Measurements from ENCODE around the gene SEMA6B.

DNA sequence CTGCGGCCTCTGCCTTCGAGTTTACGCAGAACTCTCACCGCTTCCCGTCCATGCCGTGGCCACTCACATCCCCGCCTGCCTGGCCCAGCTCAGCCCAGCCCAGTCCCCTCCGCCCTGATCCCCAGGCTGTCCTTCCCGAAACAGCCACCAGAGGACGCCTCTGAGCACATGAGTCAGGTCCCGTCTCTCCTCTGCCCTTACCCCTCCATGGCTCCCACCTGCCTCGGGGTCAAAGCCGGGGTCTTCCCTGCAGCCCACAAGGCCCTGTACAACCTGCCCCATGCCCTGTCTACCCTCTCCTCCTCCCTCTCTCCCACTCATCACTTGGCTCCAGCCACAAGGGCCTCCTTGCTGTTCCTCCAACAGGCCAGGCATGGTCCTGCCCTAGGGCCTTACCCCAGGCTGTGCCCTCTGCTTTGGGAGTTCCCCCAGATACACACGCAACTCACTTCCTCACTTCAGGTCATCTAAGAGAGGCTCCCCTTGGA, 8.1 kb upstream of the SEMA6B start:
- TF ChIP-seq POLR2AphosphoS5 (IDR thresholded peaks at IDR 0.05; ENCODE audit: low read depth, low read length) (no peak), TAF1 (IDR thresholded peaks at IDR 0.05; ENCODE audit: borderline replicate concordance, insufficient read depth, low read length) (no peak)
- TF ChIP-seq, protein P1, sequence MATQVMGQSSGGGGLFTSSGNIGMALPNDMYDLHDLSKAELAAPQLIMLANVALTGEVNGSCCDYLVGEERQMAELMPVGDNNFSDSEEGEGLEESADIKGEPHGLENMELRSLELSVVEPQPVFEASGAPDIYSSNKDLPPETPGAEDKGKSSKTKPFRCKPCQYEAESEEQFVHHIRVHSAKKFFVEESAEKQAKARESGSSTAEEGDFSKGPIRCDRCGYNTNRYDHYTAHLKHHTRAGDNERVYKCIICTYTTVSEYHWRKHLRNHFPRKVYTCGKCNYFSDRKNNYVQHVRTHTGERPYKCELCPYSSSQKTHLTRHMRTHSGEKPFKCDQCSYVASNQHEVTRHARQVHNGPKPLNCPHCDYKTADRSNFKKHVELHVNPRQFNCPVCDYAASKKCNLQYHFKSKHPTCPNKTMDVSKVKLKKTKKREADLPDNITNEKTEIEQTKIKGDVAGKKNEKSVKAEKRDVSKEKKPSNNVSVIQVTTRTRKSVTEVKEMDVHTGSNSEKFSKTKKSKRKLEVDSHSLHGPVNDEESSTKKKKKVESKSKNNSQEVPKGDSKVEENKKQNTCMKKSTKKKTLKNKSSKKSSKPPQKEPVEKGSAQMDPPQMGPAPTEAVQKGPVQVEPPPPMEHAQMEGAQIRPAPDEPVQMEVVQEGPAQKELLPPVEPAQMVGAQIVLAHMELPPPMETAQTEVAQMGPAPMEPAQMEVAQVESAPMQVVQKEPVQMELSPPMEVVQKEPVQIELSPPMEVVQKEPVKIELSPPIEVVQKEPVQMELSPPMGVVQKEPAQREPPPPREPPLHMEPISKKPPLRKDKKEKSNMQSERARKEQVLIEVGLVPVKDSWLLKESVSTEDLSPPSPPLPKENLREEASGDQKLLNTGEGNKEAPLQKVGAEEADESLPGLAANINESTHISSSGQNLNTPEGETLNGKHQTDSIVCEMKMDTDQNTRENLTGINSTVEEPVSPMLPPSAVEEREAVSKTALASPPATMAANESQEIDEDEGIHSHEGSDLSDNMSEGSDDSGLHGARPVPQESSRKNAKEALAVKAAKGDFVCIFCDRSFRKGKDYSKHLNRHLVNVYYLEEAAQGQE (IDR thresholded peaks at IDR 0.05; ENCODE audit: insufficient read depth in 1 of 2, low read depth in 2 of 2, low read length in 2 of 2) = no peak
